T-cell (primary cell): ENCODE data around the gene CWC27. TPM values are rescaled to one million over a fixed set of nuclear protein-coding genes. Genes with fewer than 3 reads are reported as not detected.
A peak's percentile ranks its signal among the peaks of the same experiment; 100 is the strongest.

Source experiments
- ATAC-seq, 4 experiments: fragments of 200-7000 bp in 3 of 4; fragments of 150-1000 bp in 1 of 4; cut with Tn5 transposase; replicated peaks in 1 of 4; 1 replicate in 3 of 4; 2 replicates in 1 of 4; pipeline ENCODE4 v1.10.0; 2021; ENCODE audit warnings: moderate library complexity in 3 of 4, mild to moderate bottlenecking in 2 of 4, moderate number of reproducible peaks in 1 of 4
- CTCF ChIA-PET, 2 donors: fragments of 300-600 bp; sonication (Branson Sonifier 250); formaldehyde crosslinking; loops; one replicate each; lab custom pipeline; 2022; ENCODE audit warnings: antibody characterized with exemption in 2 of 2; lab: Charles Lee
- POLR2A ChIA-PET, 2 donors: fragments of 300-600 bp; sonication (Branson Sonifier 250); formaldehyde crosslinking; loops; one replicate each; lab custom pipeline; 2022; ENCODE audit warnings: antibody characterized with exemption in 2 of 2; lab: Charles Lee
- DNase-seq, 35 experiments: peaks; one replicate each; pipeline versions ENCODE4 v3.0.0 to v3.0.0-alpha.2; 2013 to 2023
- H3K27ac ChIP-seq: one replicate; pipeline ENCODE4 v1.5.1; 2013; ENCODE audit warnings: low read length
- H3K27me3 ChIP-seq, 2 experiments: replicated peaks in 1 of 2; 1 replicate in 1 of 2; 2 replicates in 1 of 2; pipeline versions ENCODE4 v1.6.1 to v1.7.0; 2013; ENCODE audit warnings: low read length in 1 of 2, mixed read lengths in 1 of 2; ENCODE audit not compliant: control insufficient read depth in 2 of 2, insufficient read depth in 2 of 2; ENCODE audit errors: extremely low read depth in 1 of 2
- H3K36me3 ChIP-seq, 2 donors: 1 replicate in 1 of 2; 2 replicates in 1 of 2; pipeline versions ENCODE4 v1.6.1 to v1.7.0; 2013; ENCODE audit warnings: low read length in 1 of 2; ENCODE audit not compliant: control insufficient read depth in 2 of 2, insufficient read depth in 1 of 2; ENCODE audit errors: extremely low read depth in 1 of 2
- H3K4me1 ChIP-seq, 2 experiments: 1 replicate in 1 of 2; 2 replicates in 1 of 2; pipeline versions ENCODE4 v1.6.1 to v1.7.0; 2013; ENCODE audit warnings: low read length in 2 of 2, mixed read lengths in 1 of 2; ENCODE audit not compliant: insufficient read depth in 2 of 2, control insufficient read depth in 1 of 2; ENCODE audit errors: extremely low read depth in 1 of 2
- H3K4me3 ChIP-seq, 2 donors: 1 replicate in 1 of 2; 2 replicates in 1 of 2; pipeline versions ENCODE4 v1.5.1 to v1.7.0; 2013; ENCODE audit warnings: mild to moderate bottlenecking in 2 of 2, low read length in 1 of 2, moderate library complexity in 1 of 2; ENCODE audit not compliant: control insufficient read depth in 1 of 2; ENCODE audit errors: extremely low read depth in 1 of 2
- H3K9me3 ChIP-seq: 2 replicates; pipeline ENCODE4 v1.7.0; 2013
- H3K27ac Mint-ChIP-seq, 2 donors: one replicate each; pipeline ENCODE4 v1.8.0; 2020 to 2021; ENCODE audit warnings: mild to moderate bottlenecking in 2 of 2, mixed read lengths in 2 of 2
- H3K27me3 Mint-ChIP-seq, 2 donors: one replicate each; pipeline ENCODE4 v1.8.0; 2021 to 2022; ENCODE audit warnings: mixed read lengths in 2 of 2
- H3K36me3 Mint-ChIP-seq: one replicate; pipeline ENCODE4 v1.8.0; 2021; ENCODE audit warnings: mixed read lengths
- H3K4me1 Mint-ChIP-seq, 3 donors: one replicate each; pipeline ENCODE4 v1.8.0; 2020 to 2022; ENCODE audit warnings: mixed read lengths in 3 of 3, mild to moderate bottlenecking in 1 of 3
- H3K4me3 Mint-ChIP-seq, 3 donors: one replicate each; pipeline ENCODE4 v1.8.0; 2020 to 2022; ENCODE audit warnings: mild to moderate bottlenecking in 3 of 3, mixed read lengths in 3 of 3, moderate library complexity in 3 of 3
- H3K9me3 Mint-ChIP-seq, 3 donors: one replicate each; pipeline ENCODE4 v1.8.0; 2020 to 2022; ENCODE audit warnings: mixed read lengths in 3 of 3
- WGBS: methylation state at CpG from one replicate; pipeline ENCODE4 v1.1.5; 2013; ENCODE audit warnings: missing lambda C conversion rate; ENCODE audit not compliant: insufficient coverage; 5-methylcytosine and 5-hydroxymethylcytosine counted together
- total RNA-seq, 35 experiments: library from RNA in 6 of 35; stranded (reverse) in 6 of 35; fragments of 120-200 nt in 1 of 35; gene quantifications; one replicate each; pipeline versions ENCODE4 v1.2.1 to v1.2.4 and lab custom pipeline; 2013 to 2026

CWC27 gene
- total RNA-seq, 5 donors from 2014 or later (not counting 1 experiment from before 2014, with no cell fraction given), result 15.5 to 32.3 (median 18.8) TPM

DNA sequence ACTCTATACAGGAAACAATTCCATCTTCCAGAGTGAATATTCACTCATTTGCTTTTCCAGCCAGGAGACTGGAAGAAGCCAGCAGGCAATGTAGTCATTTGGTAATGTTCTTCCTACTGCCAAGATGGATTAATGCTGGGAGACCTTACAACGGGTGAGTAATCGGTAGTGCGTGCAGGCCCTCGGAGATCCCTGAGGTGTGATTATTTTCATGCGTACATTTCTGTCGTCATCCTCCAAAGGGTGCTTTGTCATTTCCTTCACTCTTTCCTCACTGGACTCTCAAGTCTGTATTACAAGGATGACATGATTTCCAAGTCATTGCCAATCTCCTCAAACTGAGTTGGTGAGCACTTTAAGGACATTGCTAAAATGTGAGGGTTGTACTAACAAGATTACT lies 263.5 kb downstream of the CWC27 start:
- H3K27ac ChIP-seq, result no peak overlapping the region
- ChIA-PET POLR2A (no interaction called here), CTCF (no interaction called here)
- no peak for ATAC-seq
- Mint-ChIP-seq H3K4me1 (peaks cover 13 to 26% (median 20%) of the 10 kb centered on the region in 3 donors), H3K27ac (no peak overlapping the region), H3K36me3 (no peaks in the 10 kb centered on the region), H3K9me3 (no peaks in the 10 kb centered on the region), H3K4me3 (no peak overlapping the region), H3K27me3 (no peaks in the 10 kb centered on the region)
- no peak for DNase-seq
- no peaks in the 10 kb centered on the region for H3K36me3 ChIP-seq
- no peak overlapping the region for H3K4me3 ChIP-seq
- H3K27me3 ChIP-seq, result no peaks in the 10 kb centered on the region
- 100% methylated on average over 4 of the region's 6 CpGs for WGBS
- H3K9me3 ChIP-seq, result no peaks in the 10 kb centered on the region
- H3K4me1 ChIP-seq, result peaks cover 12 to 18% of the 10 kb centered on the region in 2 experiments

DNA sequence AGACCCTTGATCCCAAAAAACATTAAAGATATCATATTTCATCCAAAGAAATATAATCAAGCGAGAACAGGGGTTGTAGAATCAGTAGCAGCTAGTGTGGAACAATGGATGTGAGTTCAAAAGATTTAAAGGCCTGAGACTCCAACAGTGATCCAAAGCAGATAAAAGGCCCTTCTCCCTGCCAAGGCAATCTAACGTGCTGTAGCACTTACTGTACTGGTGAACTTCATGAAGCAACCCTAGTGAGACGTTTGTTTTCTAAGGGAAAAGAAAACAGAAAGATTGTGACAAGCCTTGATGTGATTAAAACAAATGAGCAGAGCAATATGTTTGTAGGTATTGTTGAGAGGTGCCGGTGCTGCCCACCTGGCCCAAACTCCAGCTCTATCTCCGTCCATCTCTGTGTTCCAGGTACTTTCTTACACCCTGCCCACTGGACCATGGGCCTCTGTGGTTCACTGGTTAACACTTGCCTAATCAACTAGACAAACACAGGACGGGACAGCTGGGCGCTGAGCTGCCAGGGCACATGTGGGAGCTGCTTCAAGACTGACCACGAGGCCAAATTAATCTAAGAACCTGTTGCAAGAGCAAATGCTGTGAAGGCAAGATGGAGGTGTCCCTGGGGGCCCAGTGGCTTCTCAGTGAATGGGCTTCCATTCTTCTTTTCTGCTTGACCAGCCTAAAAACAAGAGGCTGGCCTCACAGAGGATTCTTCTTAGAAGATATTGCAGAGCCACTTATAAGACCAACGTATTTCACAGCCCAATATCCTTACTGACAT lies 265.5 kb downstream of the CWC27 start:
- DNase-seq (no peak), ATAC-seq (no peak)
- no peaks in the 10 kb centered on the region for H3K27me3 Mint-ChIP-seq
- no peak overlapping the region for H3K27ac ChIP-seq
- H3K36me3 Mint-ChIP-seq, result no peaks in the 10 kb centered on the region
- peak overlapping the region; percentile 85 to 86 for H3K27ac Mint-ChIP-seq
- no peaks in the 10 kb centered on the region for H3K27me3 ChIP-seq
- peak overlapping the region; percentile 67 to 74 (median 67) for H3K4me3 Mint-ChIP-seq
- 96% methylated on average over 2 of the region's 9 CpGs for WGBS
- POLR2A ChIA-PET, result interaction anchor here in 1 of 2 donors (0.6 to 0.8 kb wide), 2 partner anchors 10 to 961 kb away, joined by 4 read pairs; no protein-coding TSS in a partner anchor
- peaks cover 25 to 39% (median 32%) of the 10 kb centered on the region in 3 donors for H3K4me1 Mint-ChIP-seq
- peaks cover 20 to 27% of the 10 kb centered on the region in 2 experiments for H3K4me1 ChIP-seq
- no peaks in the 10 kb centered on the region for H3K9me3 Mint-ChIP-seq
- H3K9me3 ChIP-seq, result no peaks in the 10 kb centered on the region
- CTCF ChIA-PET, result interaction anchor here (0.5 to 0.6 kb wide), 2 partner anchors 30 to 1999 kb away, joined by 3 to 5 read pairs; no protein-coding TSS in a partner anchor
- no peak overlapping the region for H3K4me3 ChIP-seq
- no peaks in the 10 kb centered on the region for H3K36me3 ChIP-seq

DNA sequence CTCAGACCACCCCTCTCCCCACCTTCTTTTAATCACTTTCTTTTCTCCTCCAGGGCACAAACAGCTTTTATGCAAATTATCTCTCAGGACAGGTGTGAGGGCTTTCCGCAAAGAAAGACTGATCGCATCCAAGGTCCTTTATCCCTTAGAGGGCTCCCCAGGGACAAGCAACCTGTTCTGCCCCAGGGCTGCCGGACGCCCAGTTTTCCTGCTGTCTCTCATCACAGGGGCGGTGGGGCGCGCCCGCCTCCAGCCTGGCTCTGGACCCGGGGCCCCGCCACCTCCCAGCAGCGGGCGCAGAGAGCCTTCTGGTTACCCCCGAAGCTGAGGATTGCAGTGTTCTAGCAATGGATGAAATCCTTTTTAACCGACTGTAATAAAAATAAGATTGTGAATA lies 266.1 kb downstream of the CWC27 start:
- Histone ChIP-seq H3K4me1 (peaks cover 20 to 27% of the 10 kb centered on the region in 2 experiments), H3K27me3 (no peaks in the 10 kb centered on the region), H3K27ac (peak overlapping the region; percentile 92), H3K36me3 (no peaks in the 10 kb centered on the region), H3K9me3 (no peaks in the 10 kb centered on the region), H3K4me3 (peak overlapping the region; percentile 62 to 90)
- Mint-ChIP-seq H3K4me3 (peak overlapping the region; percentile 67 to 84 (median 79)), H3K27ac (peak overlapping the region; percentile 92 to 96), H3K4me1 (peaks cover 25 to 39% (median 32%) of the 10 kb centered on the region in 3 donors), H3K36me3 (no peaks in the 10 kb centered on the region), H3K27me3 (no peaks in the 10 kb centered on the region), H3K9me3 (no peaks in the 10 kb centered on the region)
- no peak for ATAC-seq
- CTCF ChIA-PET, result interaction anchor here in 1 of 2 donors (0.5 kb wide), 1 partner anchor 1998 kb away, joined by 3 read pairs; no protein-coding TSS in a partner anchor
- WGBS, result 98% methylated on average over 5 of the region's 14 CpGs
- POLR2A ChIA-PET, result interaction anchor here (1.4 to 1.7 kb wide), 2 partner anchors 69 to 447 kb away, joined by 6 to 8 read pairs; partner anchors contain the start of gene ADAMTS6 (in 1 of the 2)
- peak in 1 of 35 experiments; percentile 7 for DNase-seq

DNA sequence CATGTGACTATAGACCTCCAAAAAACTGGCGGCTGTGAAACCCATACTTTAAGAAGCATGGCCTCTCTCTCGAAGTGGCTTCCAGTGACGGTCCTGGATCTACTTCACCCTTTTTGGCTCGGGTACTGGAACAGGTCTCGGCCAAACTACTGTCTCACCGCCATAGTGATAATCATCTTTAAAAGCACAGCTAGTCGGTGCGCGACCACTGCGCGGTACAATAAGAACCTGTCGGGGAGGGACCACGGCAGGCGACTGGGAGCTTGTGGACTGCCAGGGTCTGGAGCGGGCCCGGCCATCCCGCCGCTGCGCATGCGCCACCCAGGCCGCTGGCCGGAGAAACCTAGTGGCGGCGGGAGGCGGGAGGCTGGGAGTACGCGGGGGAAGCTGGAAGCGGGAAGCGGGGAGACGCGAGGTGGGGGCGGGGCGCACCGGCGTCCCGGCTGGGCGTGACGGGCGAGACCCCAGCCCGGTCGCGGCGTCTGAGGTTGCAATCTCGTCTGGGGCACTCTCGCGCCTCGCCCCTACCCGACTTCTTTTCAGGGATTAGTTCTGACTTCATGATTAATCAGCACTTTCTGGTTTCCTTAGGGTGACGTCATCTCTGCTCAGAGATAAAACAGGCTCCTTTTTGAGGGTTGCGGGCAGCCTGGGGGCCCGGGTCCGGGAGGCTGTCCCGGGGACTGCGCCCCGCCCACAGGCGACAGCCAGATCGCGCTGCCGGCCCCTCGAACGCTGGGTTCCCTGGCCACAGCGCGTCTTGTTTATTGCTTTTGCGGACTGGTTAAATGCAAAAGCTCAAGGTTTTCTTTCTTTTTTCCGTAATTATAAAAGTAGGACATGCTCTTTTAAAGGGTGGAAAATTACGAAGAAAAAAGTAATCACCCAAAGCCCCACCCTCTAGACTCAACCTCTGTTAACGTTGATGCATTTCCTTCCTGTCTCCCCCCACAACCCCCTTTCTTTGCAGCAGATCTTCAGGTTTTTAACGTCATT lies 266.8 kb downstream of the CWC27 start:
- Histone ChIP-seq H3K9me3 (no peaks in the 10 kb centered on the region), H3K27me3 (no peaks in the 10 kb centered on the region), H3K4me3 (peak overlapping the region; percentile 62 to 90), H3K27ac (peak overlapping the region; percentile 92), H3K36me3 (no peaks in the 10 kb centered on the region), H3K4me1 (peaks cover 20 to 27% of the 10 kb centered on the region in 2 experiments)
- Mint-ChIP-seq H3K27me3 (no peaks in the 10 kb centered on the region), H3K27ac (peak overlapping the region; percentile 92 to 96), H3K4me3 (peak overlapping the region; percentile 67 to 84 (median 79)), H3K4me1 (peaks cover 25 to 39% (median 32%) of the 10 kb centered on the region in 3 donors), H3K9me3 (no peaks in the 10 kb centered on the region), H3K36me3 (no peaks in the 10 kb centered on the region)
- peak; percentile 81 to 84 (median 82) for ATAC-seq
- POLR2A ChIA-PET, result interaction anchor here (0.6 to 1.7 kb wide), 3 partner anchors 68 to 446 kb away, joined by 4 to 8 read pairs (median 6); partner anchors contain the start of gene ADAMTS6 (in 1 of the 2)
- 3% methylated on average over 60 of the region's 68 CpGs for WGBS
- CTCF ChIA-PET, result interaction anchor here in 1 of 2 donors (0.5 to 1.8 kb wide), 3 partner anchors 446 to 1272 kb away, joined by 3 to 7 read pairs (median 3); partner anchors contain the start of gene ADAMTS6
- DNase-seq, result peak; percentile 53 to 91 (median 77)

DNA sequence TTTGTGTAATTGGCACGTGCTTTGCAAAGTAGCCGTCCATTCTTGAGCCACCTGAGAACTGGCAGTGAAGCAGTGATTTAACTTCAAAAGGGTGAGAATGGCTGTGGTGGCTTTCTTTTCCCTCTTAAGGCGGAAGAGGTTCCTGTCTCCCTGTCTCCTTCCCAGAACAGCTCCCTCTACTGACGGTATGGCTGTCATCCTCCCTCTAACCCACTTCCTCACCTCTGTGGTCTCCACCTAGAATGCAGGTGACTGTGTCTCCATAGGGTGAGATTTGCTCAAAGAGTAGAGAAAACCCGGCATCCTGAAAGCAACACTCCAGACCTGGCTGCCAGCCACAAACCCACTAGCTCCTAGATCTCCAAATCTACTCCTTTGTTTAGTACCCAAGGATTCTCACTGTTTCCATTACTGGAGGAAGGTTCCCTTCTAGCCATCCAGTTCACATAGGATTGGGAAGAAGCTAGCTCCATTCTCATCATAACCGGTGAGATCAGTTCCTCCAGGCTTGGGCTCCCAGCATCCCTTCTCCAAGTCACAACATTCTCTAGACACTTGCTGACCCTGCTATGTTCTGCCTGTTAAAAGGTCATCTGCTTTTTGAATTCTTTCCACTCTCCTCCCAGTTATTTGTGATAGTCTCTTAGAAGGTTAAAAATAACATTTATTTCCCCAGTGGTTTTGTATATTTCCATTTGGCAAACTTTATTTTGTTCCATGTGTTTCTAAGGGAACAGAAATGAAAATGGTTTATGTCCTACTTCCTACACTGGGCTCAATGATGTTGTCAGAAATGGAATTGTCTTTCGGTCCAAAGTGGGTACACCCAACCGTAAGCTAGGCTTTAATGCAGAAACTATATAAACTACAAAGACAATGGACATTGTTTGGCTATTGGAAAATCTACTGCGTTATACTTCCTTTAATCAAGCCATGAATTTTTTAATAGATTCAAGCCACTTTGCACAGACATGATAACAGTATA lies 269.4 kb downstream of the CWC27 start:
- Histone ChIP-seq H3K9me3 (no peaks in the 10 kb centered on the region), H3K4me3 (no peak overlapping the region), H3K27me3 (no peaks in the 10 kb centered on the region), H3K36me3 (no peaks in the 10 kb centered on the region), H3K27ac (peak overlapping the region; percentile 92), H3K4me1 (peaks cover 20 to 27% of the 10 kb centered on the region in 2 experiments)
- Mint-ChIP-seq H3K27me3 (no peaks in the 10 kb centered on the region), H3K36me3 (no peaks in the 10 kb centered on the region), H3K4me1 (peaks cover 25 to 39% (median 32%) of the 10 kb centered on the region in 3 donors), H3K9me3 (no peaks in the 10 kb centered on the region), H3K27ac (peak overlapping the region; percentile 86 to 96), H3K4me3 (peak overlapping the region in 2 of 3 donors; percentile 37 to 67)
- WGBS, result 93% methylated on average over 3 of the region's 9 CpGs
- ChIA-PET CTCF (interaction anchor here in 1 of 2 donors (1.0 to 1.4 kb wide), 2 partner anchors 11 to 445 kb away, joined by 3 to 4 read pairs; no protein-coding TSS in a partner anchor), POLR2A (no interaction called here)
- DNase-seq (peak in 10 of 35 experiments; percentile 3 to 56 (median 16)), ATAC-seq (no peak)
